Uterus (tissue), 2 donors: Measurements from ENCODE around the gene KLHL30.

ENCODE experiments used
- POLR2A ChIP-seq, 2 donors: fragments of 450-650 bp; IDR thresholded peaks; one replicate each; pipeline ENCODE4 v1.6.1; 2016; ENCODE audit warnings: antibody characterized with exemption in 2 of 2, mild to moderate bottlenecking in 1 of 2, moderate library complexity in 1 of 2
- TF ChIP-seq, protein P1 (sequence below), 4 experiments: fragments of 200-600 bp in 2 of 4; fragments of 450-650 bp in 2 of 4; sonication (generic) in 2 of 4; IDR thresholded peaks; one replicate each; pipeline ENCODE4 v1.5.1; 2016 to 2019; ENCODE audit warnings: antibody characterized with exemption in 4 of 4, mild to moderate bottlenecking in 2 of 4, moderate library complexity in 1 of 4

DNA sequence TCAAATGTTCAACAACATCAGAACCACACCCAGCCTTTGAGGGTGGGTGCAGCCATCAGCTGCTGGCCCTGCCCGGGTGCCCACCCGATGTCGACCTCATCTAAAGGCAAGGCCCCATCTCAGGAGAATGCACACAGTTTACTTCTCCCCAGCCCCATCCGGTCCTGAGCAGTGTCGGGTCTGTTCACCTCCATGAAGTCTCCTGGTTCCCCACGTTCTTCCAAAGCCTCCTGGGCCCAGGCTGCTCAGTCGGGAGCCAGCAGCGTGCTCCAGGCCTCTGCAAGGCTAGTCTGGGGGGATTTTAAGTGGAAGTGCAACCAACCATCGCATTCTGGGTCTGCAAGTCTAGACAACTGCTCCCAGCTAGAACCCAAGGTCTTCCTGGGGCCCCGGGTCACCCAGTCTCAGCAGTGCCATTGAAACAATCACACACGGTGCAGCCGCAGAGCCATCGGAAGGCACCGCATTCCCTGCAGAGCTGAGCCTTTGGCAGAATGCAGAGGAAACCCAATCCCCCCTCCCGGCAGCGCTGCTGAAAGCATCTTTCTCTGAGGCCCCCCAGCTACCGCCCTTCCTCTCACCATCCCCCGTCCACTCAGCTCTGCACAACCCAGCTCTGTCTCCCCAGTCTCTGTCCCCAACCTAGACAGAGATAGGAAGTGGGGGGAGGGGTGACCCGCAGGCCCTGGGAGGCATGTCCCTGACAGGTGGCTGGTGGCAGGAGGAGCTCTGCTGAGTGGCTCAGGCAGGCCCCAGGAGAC, 29.9 kb upstream of the KLHL30 start:
- TF ChIP-seq, protein P1, sequence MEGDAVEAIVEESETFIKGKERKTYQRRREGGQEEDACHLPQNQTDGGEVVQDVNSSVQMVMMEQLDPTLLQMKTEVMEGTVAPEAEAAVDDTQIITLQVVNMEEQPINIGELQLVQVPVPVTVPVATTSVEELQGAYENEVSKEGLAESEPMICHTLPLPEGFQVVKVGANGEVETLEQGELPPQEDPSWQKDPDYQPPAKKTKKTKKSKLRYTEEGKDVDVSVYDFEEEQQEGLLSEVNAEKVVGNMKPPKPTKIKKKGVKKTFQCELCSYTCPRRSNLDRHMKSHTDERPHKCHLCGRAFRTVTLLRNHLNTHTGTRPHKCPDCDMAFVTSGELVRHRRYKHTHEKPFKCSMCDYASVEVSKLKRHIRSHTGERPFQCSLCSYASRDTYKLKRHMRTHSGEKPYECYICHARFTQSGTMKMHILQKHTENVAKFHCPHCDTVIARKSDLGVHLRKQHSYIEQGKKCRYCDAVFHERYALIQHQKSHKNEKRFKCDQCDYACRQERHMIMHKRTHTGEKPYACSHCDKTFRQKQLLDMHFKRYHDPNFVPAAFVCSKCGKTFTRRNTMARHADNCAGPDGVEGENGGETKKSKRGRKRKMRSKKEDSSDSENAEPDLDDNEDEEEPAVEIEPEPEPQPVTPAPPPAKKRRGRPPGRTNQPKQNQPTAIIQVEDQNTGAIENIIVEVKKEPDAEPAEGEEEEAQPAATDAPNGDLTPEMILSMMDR (IDR thresholded peaks at IDR 0.05), result no peak
- no peak for TF ChIP-seq POLR2A (IDR thresholded peaks at IDR 0.05)
